ENCODE measurements around the gene MBD2. TPM values are rescaled to one million over a fixed set of nuclear protein-coding genes. Genes with fewer than 3 reads are reported as not detected.

The MBD2 gene
- total and polyA plus RNA-seq, 4 donors, result 9.2 to 16.2 (median 11.4) TPM

- no peak overlapping the region for H3K9ac ChIP-seq (ENCODE audit: low read depth in 1 of 2, low read length in 2 of 2)
Observed at GRCh38 chr18:54129448-54130067, 94.9 kb downstream of the MBD2 start.

GRCh38 chr18:54127759-54128378, 96.6 kb downstream of the MBD2 start:
- H3K4me3 ChIP-seq (ENCODE audit: low read depth in 1 of 3, low read length in 3 of 3), result no peak overlapping the region
- H3K36me3 ChIP-seq (ENCODE audit: control insufficient read depth in 4 of 4, insufficient read depth in 3 of 4, low read depth in 1 of 4, low read length in 3 of 4), result no peaks in the 10 kb centered on the region
- H3K4me1 ChIP-seq (ENCODE audit: control insufficient read depth in 4 of 4, insufficient read depth in 4 of 4, low read length in 3 of 4), result no peaks in the 10 kb centered on the region
- H3K27me3 ChIP-seq (ENCODE audit: control insufficient read depth in 4 of 4, insufficient read depth in 4 of 4, low read length in 3 of 4), result no peaks in the 10 kb centered on the region
- TF ChIP-seq RAD21 (IDR thresholded peaks at IDR 0.05) (peak; percentile 64 to 71), CTCF (IDR thresholded peaks at IDR 0.05; ENCODE audit: low read depth, low read length, missing input control) (peak; percentile 36), SP1 (IDR thresholded peaks at IDR 0.05) (no peak), YY1 (IDR thresholded peaks at IDR 0.05) (no peak), GABPA (IDR thresholded peaks at IDR 0.05 in 1 of 2, conservative IDR thresholded peaks at IDR 0.05 in 1 of 2) (no peak), FOXA1 (IDR thresholded peaks at IDR 0.05) (no peak)
- WGBS, result 81% methylated on average over 9 of the region's 9 CpGs
- no peak for DNase-seq (ENCODE audit: low spot score)
- no peaks in the 10 kb centered on the region for H3K9me3 ChIP-seq (ENCODE audit: control insufficient read depth in 4 of 4, low read length in 3 of 4)
- H3K27ac ChIP-seq (ENCODE audit: low read depth in 1 of 2, low read length in 2 of 2), result no peak overlapping the region
- H3K9ac ChIP-seq (ENCODE audit: low read depth in 1 of 2, low read length in 2 of 2), result no peak overlapping the region

More at GRCh38 chr18:54129448-54130067, 94.9 kb downstream of the MBD2 start:
- no peak for DNase-seq (ENCODE audit: low spot score)
- no peaks in the 10 kb centered on the region for H3K27me3 ChIP-seq (ENCODE audit: control insufficient read depth in 4 of 4, insufficient read depth in 4 of 4, low read length in 3 of 4)
- WGBS, result 86% methylated on average over 4 of the region's 4 CpGs
- TF ChIP-seq TAF1 (conservative IDR thresholded peaks at IDR 0.05) (no peak), GABPA (IDR thresholded peaks at IDR 0.05 in 1 of 2, conservative IDR thresholded peaks at IDR 0.05 in 1 of 2) (no peak), HNF4A (conservative IDR thresholded peaks at IDR 0.05) (no peak), ATF3 (IDR thresholded peaks at IDR 0.05) (no peak), ZBTB33 (IDR thresholded peaks at IDR 0.05) (no peak), FOXA1 (IDR thresholded peaks at IDR 0.05) (no peak), SP1 (IDR thresholded peaks at IDR 0.05) (no peak), FOXA2 (IDR thresholded peaks at IDR 0.05) (no peak), MAX (IDR thresholded peaks at IDR 0.05) (no peak)
- H3K4me3 ChIP-seq (ENCODE audit: low read depth in 1 of 3, low read length in 3 of 3), result no peak overlapping the region
- no peaks in the 10 kb centered on the region for H3K4me1 ChIP-seq (ENCODE audit: control insufficient read depth in 4 of 4, insufficient read depth in 4 of 4, low read length in 3 of 4)
- no peaks in the 10 kb centered on the region for H3K9me3 ChIP-seq (ENCODE audit: control insufficient read depth in 4 of 4, low read length in 3 of 4)
- no peaks in the 10 kb centered on the region for H3K36me3 ChIP-seq (ENCODE audit: control insufficient read depth in 4 of 4, insufficient read depth in 3 of 4, low read depth in 1 of 4, low read length in 3 of 4)
- no peak overlapping the region for H3K27ac ChIP-seq (ENCODE audit: low read depth in 1 of 2, low read length in 2 of 2)

GRCh38 chr18:54125429-54125828, 99.0 kb downstream of the MBD2 start:
- Histone ChIP-seq H3K27ac (ENCODE audit: low read depth in 1 of 2, low read length in 2 of 2) (no peak overlapping the region), H3K4me3 (ENCODE audit: low read depth in 1 of 3, low read length in 3 of 3) (no peak overlapping the region), H3K9me3 (ENCODE audit: control insufficient read depth in 4 of 4, low read length in 3 of 4) (no peaks in the 10 kb centered on the region), H3K36me3 (ENCODE audit: control insufficient read depth in 4 of 4, insufficient read depth in 3 of 4, low read depth in 1 of 4, low read length in 3 of 4) (no peaks in the 10 kb centered on the region), H3K4me1 (ENCODE audit: control insufficient read depth in 4 of 4, insufficient read depth in 4 of 4, low read length in 3 of 4) (no peaks in the 10 kb centered on the region), H3K27me3 (ENCODE audit: control insufficient read depth in 4 of 4, insufficient read depth in 4 of 4, low read length in 3 of 4) (no peaks in the 10 kb centered on the region), H3K9ac (ENCODE audit: low read depth in 1 of 2, low read length in 2 of 2) (no peak overlapping the region)
- WGBS, result 74% methylated on average over 3 of the region's 3 CpGs
- DNase-seq (ENCODE audit: low spot score), result no peak
- TF ChIP-seq YY1 (IDR thresholded peaks at IDR 0.05) (no peak), GABPA (IDR thresholded peaks at IDR 0.05 in 1 of 2, conservative IDR thresholded peaks at IDR 0.05 in 1 of 2) (no peak), EGR1 (IDR thresholded peaks at IDR 0.05; ENCODE audit: low read depth in 2 of 2) (no peak), HNF4G (IDR thresholded peaks at IDR 0.05) (no peak), REST (IDR thresholded peaks at IDR 0.05) (no peak), ZBTB33 (IDR thresholded peaks at IDR 0.05) (no peak), MAX (IDR thresholded peaks at IDR 0.05) (no peak)

Measured in liver (tissue), 9 donors.